ENCODE measurements around the gene SPOCK3. TPM values are rescaled to one million over a fixed set of nuclear protein-coding genes. Genes with fewer than 3 reads are reported as not detected.

Gene SPOCK3
- total RNA-seq, 1 experiment from 2014 or later, result 1.9 TPM

DNA sequence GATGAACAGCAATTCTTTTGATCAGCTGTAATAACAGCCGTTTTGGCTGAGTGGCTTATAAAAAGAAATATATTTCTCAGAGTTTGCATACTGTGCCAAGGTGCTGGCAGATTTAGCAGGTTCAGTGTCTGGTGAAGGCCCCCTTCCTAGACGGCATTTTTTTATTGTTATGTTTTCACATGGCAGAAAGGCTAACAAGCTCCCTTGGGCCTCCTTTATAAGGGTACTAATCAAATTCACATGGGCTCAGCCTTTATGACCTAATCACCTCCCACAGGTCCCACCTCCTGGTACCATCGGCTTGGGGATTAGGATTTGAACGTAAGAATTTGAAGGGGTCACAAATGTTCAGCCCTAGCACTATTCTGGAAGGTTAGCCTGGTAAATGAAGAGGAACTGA is 431.9 kb downstream of the SPOCK3 start:
- Histone ChIP-seq H3K4me2 (ENCODE audit: low read length) (no peak overlapping the region), H3K27ac (ENCODE audit: low read length) (no peak overlapping the region), H3K9me2 (replicated peaks; ENCODE audit: low read length) (no peaks in the 10 kb centered on the region), H3K36me3 (ENCODE audit: low read depth, low read length) (no peaks in the 10 kb centered on the region), H3K79me2 (ENCODE audit: low read length) (no peaks in the 10 kb centered on the region), H3K4me1 (ENCODE audit: insufficient read depth, low read length) (no peaks in the 10 kb centered on the region), H3K9me3 (ENCODE audit: low read length) (no peaks in the 10 kb centered on the region), H4K20me1 (ENCODE audit: low read length) (no peaks in the 10 kb centered on the region), H3F3A (ENCODE audit: low read length, unreplicated experiment) (no peaks in the 10 kb centered on the region), H3K9ac (ENCODE audit: low read length) (no peak overlapping the region), H3K27me3 (ENCODE audit: low read length) (no peaks in the 10 kb centered on the region), H2AFZ (ENCODE audit: low read length) (no peak overlapping the region), H3K4me3 (ENCODE audit: low read length) (no peak overlapping the region)
- ChIA-PET CTCF (no interaction called here), POLR2A (ENCODE audit: unreplicated experiment) (no interaction called here)
- DNase-seq (no peak), ATAC-seq (no peak)
- TF ChIP-seq EZH2 (IDR thresholded peaks at IDR 0.05; ENCODE audit: low read length, unreplicated experiment), result no peak
- TF ChIP-seq, protein P1, sequence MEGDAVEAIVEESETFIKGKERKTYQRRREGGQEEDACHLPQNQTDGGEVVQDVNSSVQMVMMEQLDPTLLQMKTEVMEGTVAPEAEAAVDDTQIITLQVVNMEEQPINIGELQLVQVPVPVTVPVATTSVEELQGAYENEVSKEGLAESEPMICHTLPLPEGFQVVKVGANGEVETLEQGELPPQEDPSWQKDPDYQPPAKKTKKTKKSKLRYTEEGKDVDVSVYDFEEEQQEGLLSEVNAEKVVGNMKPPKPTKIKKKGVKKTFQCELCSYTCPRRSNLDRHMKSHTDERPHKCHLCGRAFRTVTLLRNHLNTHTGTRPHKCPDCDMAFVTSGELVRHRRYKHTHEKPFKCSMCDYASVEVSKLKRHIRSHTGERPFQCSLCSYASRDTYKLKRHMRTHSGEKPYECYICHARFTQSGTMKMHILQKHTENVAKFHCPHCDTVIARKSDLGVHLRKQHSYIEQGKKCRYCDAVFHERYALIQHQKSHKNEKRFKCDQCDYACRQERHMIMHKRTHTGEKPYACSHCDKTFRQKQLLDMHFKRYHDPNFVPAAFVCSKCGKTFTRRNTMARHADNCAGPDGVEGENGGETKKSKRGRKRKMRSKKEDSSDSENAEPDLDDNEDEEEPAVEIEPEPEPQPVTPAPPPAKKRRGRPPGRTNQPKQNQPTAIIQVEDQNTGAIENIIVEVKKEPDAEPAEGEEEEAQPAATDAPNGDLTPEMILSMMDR (conservative IDR thresholded peaks at IDR 0.05; ENCODE audit: low read depth, low read length), result no peak
- TF ChIP-seq EZH2phosphoT487 (IDR thresholded peaks at IDR 0.05; ENCODE audit: borderline replicate concordance, low read length), result no peak
- no TSS peak for BruUV-seq (replicated peaks)
- intact Hi-C loops (cut with micrococcal nuclease), result no loop called here

DNA sequence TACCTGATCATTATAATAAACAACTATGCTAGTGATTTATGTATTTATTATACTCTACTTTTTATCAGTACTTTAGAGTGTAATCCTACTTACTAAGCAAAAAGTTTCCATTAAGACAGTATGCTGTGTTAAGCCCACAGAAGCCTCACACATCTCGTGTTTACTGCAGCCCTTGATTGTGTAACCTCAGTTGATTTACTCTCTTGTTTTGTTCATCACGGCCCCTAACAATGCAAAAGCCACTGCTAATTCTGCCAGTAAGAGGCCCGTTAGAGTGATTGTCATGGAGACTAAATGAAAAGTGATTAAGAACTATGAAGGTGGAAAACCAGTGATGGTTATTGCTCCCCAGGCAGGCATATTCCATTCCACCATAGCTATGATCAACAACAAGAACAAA is 436.2 kb downstream of the SPOCK3 start:
- Histone ChIP-seq H3K36me3 (ENCODE audit: low read depth, low read length) (no peaks in the 10 kb centered on the region), H3K4me2 (ENCODE audit: low read length) (no peak overlapping the region), H3K4me3 (ENCODE audit: low read length) (no peak overlapping the region), H3K4me1 (ENCODE audit: insufficient read depth, low read length) (no peaks in the 10 kb centered on the region), H3K79me2 (ENCODE audit: low read length) (no peaks in the 10 kb centered on the region), H3K27ac (ENCODE audit: low read length) (no peak overlapping the region), H4K20me1 (ENCODE audit: low read length) (no peaks in the 10 kb centered on the region), H3F3A (ENCODE audit: low read length, unreplicated experiment) (no peaks in the 10 kb centered on the region), H3K9ac (ENCODE audit: low read length) (no peak overlapping the region), H3K9me3 (ENCODE audit: low read length) (no peaks in the 10 kb centered on the region), H3K9me2 (replicated peaks; ENCODE audit: low read length) (no peaks in the 10 kb centered on the region), H3K27me3 (ENCODE audit: low read length) (no peaks in the 10 kb centered on the region), H2AFZ (ENCODE audit: low read length) (no peak overlapping the region)
- intact Hi-C loops (cut with micrococcal nuclease), result no loop called here
- ChIA-PET POLR2A (ENCODE audit: unreplicated experiment) (no interaction called here), CTCF (no interaction called here)
- DNase-seq (no peak), ATAC-seq (no peak)
- BruUV-seq (replicated peaks), result no TSS peak
- TF ChIP-seq, protein P1 (conservative IDR thresholded peaks at IDR 0.05; ENCODE audit: low read depth, low read length), result no peak
- no peak for TF ChIP-seq EZH2phosphoT487 (IDR thresholded peaks at IDR 0.05; ENCODE audit: borderline replicate concordance, low read length)
- no peak for TF ChIP-seq EZH2 (IDR thresholded peaks at IDR 0.05; ENCODE audit: low read length, unreplicated experiment)

DNA sequence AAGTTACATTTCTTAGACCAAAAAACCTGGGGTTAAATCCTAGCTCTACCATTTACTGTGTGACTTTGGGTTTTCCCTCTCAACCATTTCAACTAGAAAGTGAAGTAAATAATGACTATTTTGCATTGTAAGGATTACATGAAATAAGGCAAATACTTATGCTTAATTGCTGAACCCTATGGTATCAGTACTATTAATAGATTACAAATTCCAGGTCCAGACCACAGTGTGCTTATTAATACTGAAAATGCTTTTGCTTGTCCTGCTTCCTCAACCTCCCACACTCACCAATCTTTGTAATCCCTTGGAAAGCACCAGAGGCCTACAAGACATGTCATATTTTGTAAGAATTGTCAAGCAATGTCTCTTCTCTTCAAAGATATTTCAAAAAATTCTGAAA is 456.5 kb downstream of the SPOCK3 start:
- no peaks in the 10 kb centered on the region for H3K9me2 ChIP-seq (replicated peaks; ENCODE audit: low read length)
- ATAC-seq (no peak), DNase-seq (no peak)
- ChIA-PET CTCF (no interaction called here), POLR2A (ENCODE audit: unreplicated experiment) (no interaction called here)
- no peaks in the 10 kb centered on the region for H3K36me3 ChIP-seq (ENCODE audit: low read depth, low read length)
- BruUV-seq (replicated peaks), result no TSS peak
- H3K4me3 ChIP-seq (ENCODE audit: low read length), result no peak overlapping the region
- H4K20me1 ChIP-seq (ENCODE audit: low read length), result no peaks in the 10 kb centered on the region
- no peak overlapping the region for H2AFZ ChIP-seq (ENCODE audit: low read length)
- no peak overlapping the region for H3K27ac ChIP-seq (ENCODE audit: low read length)
- no peak overlapping the region for H3K9ac ChIP-seq (ENCODE audit: low read length)
- TF ChIP-seq EZH2phosphoT487 (IDR thresholded peaks at IDR 0.05; ENCODE audit: borderline replicate concordance, low read length), result no peak
- TF ChIP-seq, protein P1 (conservative IDR thresholded peaks at IDR 0.05; ENCODE audit: low read depth, low read length), result no peak
- TF ChIP-seq EZH2 (IDR thresholded peaks at IDR 0.05; ENCODE audit: low read length, unreplicated experiment), result no peak
- H3K4me2 ChIP-seq (ENCODE audit: low read length), result no peak overlapping the region
- no peaks in the 10 kb centered on the region for H3K27me3 ChIP-seq (ENCODE audit: low read length)
- H3K4me1 ChIP-seq (ENCODE audit: insufficient read depth, low read length), result no peaks in the 10 kb centered on the region; the same call in 1 of the 2 replicates
- H3K79me2 ChIP-seq (ENCODE audit: low read length), result no peaks in the 10 kb centered on the region
- H3F3A ChIP-seq (ENCODE audit: low read length, unreplicated experiment), result no peaks in the 10 kb centered on the region
- intact Hi-C loops (cut with micrococcal nuclease), result no loop called here
- H3K9me3 ChIP-seq (ENCODE audit: low read length), result no peaks in the 10 kb centered on the region

Data from PC-3 (cell line).